Esophagus muscularis mucosa (tissue), 4 donors: ENCODE results near the gene UPF2. TPM values are rescaled to one million over a fixed set of nuclear protein-coding genes. Genes with fewer than 3 reads are reported as not detected.

ENCODE experiments used
- DNase-seq: peaks from one replicate; pipeline ENCODE4 v3.0.0-alpha.2; 2017; ENCODE audit errors: extremely low spot score
- H3K27ac ChIP-seq, 4 donors: fragments of 200-600 bp; sonication (generic); replicated peaks in 1 of 4; 1 replicate in 3 of 4; 2 replicates in 1 of 4; pipeline ENCODE4 v1.5.1; 2016 to 2019; ENCODE audit warnings: mild to moderate bottlenecking in 1 of 4
- H3K27me3 ChIP-seq, 4 donors: fragments of 200-600 bp; sonication (generic); one replicate each; pipeline versions ENCODE4 v1.5.1 to v1.6.0; 2016 to 2019
- H3K36me3 ChIP-seq, 4 donors: fragments of 200-600 bp; sonication (generic); one replicate each; pipeline ENCODE4 v1.5.1; 2016 to 2019
- H3K4me1 ChIP-seq, 4 donors: fragments of 200-600 bp; sonication (generic); one replicate each; pipeline ENCODE4 v1.5.1; 2016 to 2019
- H3K4me3 ChIP-seq, 4 donors: fragments of 200-600 bp; sonication (generic); 1 replicate in 2 of 4; 2 replicates in 2 of 4; pipeline ENCODE4 v1.5.1; 2016 to 2019; ENCODE audit warnings: mild to moderate bottlenecking in 4 of 4, moderate library complexity in 1 of 4
- H3K9me3 ChIP-seq, 4 donors: fragments of 200-600 bp; sonication (generic); 1 replicate in 3 of 4; 2 replicates in 1 of 4; pipeline ENCODE4 v1.5.1; 2016 to 2019
- CTCF ChIP-seq, 3 experiments: fragments of 200-600 bp in 2 of 3; fragments of 450-650 bp in 1 of 3; sonication (generic) in 2 of 3; IDR thresholded peaks; one replicate each; pipeline ENCODE4 v1.5.1; 2017 to 2019; ENCODE audit warnings: antibody characterized with exemption in 3 of 3, mild to moderate bottlenecking in 2 of 3, moderate library complexity in 1 of 3
- EP300 ChIP-seq: sonication (generic); formaldehyde crosslinking; IDR thresholded peaks from one replicate; pipeline ENCODE4 v1.6.1; 2017; ENCODE audit warnings: antibody characterized with exemption
- POLR2A ChIP-seq: fragments of 450-650 bp; IDR thresholded peaks from one replicate; pipeline ENCODE4 v1.6.1; 2017; ENCODE audit warnings: antibody characterized with exemption, moderate library complexity, mild to moderate bottlenecking, low read depth
- POLR2AphosphoS5 ChIP-seq, 2 donors: sonication (generic); formaldehyde crosslinking; IDR thresholded peaks; one replicate each; pipeline ENCODE4 v1.6.1; 2017; ENCODE audit warnings: antibody characterized with exemption in 2 of 2
- WGBS: methylation state at CpG from one replicate; pipeline ENCODE4 v1.1.5; 2018; 5-methylcytosine and 5-hydroxymethylcytosine counted together
- intact Hi-C: fragments of 100-400 bp; cut with DNase I; formaldehyde crosslinking; loops from one replicate; pipeline ENCODE4 v1.15.1; 2023
- total RNA-seq, 4 donors: library from RNA; depleted of rRNA; stranded (reverse); fragments of >200 nt; gene quantifications; one replicate each; pipeline versions ENCODE4 v1.1.0 to v1.2.1, GENCODE V29; 2016

Gene UPF2
- total RNA-seq, 4 donors from 2014 or later, result 26.0 to 38.6 (median 28.0) TPM

DNA sequence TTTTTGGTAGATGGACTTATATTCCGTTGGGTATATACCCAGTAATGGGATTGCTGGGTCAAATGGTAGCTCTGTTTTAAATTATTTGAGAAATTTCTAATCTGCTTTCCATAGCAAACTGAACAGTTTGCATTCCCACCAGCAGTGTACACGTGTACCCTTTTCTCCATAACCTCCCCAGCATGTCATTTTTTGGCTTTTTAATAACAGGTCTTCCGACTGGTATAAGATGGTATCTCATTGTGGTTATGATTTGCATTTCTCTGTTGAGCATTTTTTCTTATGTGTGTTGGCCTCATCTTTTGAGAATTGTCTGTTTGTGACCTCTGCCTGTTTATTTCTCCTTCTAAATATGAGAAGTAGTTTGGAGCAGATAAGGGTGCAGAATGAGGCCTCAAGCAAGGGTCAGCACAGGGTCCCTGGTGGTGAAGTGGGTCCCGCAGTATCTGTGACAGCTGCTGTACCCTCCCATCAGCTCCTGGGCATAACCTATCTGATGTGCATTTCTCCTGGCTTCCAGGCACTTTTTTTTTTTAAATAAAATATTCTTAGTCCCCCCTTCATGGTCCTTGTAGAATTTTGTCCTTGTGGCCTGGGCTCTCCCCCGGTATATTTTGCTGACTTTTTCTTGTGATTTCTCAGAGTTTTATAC, 145.9 kb downstream of the UPF2 start:
- WGBS, result 88% methylated on average over 5 of the region's 5 CpGs
- Histone ChIP-seq H3K9me3 (no peaks in the 10 kb centered on the region), H3K4me1 (no peaks in the 10 kb centered on the region), H3K27ac (no peak overlapping the region), H3K4me3 (no peak overlapping the region), H3K36me3 (no peaks in the 10 kb centered on the region), H3K27me3 (peaks cover 0 to 21% (median 0%) of the 10 kb centered on the region in 4 donors)
- intact Hi-C loops, result no loop called here
- DNase-seq, result no peak
- TF ChIP-seq POLR2A (no peak), CTCF (IDR thresholded peaks at IDR 0.05) (no peak), POLR2AphosphoS5 (IDR thresholded peaks at IDR 0.05) (no peak), EP300 (no peak)

DNA sequence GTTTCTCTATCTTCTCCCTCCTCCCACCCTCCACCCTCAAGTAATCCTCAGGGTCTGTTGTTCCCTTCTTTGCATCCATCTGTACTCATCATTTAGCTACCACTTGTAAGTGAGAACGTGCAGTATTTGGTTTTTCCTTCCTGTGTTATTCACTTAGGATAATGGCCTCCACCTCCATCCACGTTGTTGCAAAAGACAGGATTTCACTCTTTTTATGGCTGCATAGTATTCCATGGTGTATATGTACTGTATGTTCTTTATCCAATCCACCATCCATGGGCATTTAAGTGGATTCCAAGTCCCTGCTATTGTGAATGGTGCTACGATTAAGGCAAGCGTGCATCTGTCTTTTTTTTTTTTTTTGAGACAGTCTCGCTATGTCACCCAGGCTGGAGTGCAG, 147.0 kb downstream of the UPF2 start:
- no peak overlapping the region for H3K4me3 ChIP-seq
- no peak for DNase-seq
- TF ChIP-seq EP300 (no peak), POLR2AphosphoS5 (IDR thresholded peaks at IDR 0.05) (no peak), POLR2A (no peak), CTCF (IDR thresholded peaks at IDR 0.05) (no peak)
- H3K36me3 ChIP-seq, result no peaks in the 10 kb centered on the region
- H3K4me1 ChIP-seq, result no peaks in the 10 kb centered on the region
- 85% methylated on average over 5 of the region's 5 CpGs for WGBS
- no peaks in the 10 kb centered on the region for H3K9me3 ChIP-seq
- intact Hi-C loops, result no loop called here
- H3K27ac ChIP-seq, result no peak overlapping the region
- H3K27me3 ChIP-seq, result peaks cover 0 to 11% (median 0%) of the 10 kb centered on the region in 4 donors

DNA sequence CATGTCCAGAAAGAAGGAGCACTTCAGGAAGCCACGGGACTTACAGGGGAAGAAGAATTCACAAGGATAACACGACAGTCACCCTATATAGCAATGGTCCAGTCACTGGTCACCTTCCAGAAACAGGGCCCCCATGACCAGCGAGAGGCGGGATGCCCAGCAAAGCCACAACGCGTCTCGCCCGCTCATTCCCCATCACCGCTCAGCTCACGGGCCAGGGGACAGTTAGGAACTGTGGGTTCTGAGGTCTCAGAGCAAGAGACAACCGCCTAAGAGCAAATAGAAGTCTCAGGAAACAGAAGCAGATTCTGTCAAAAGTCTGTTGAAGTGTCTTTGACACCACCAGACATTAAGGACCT, 147.5 kb downstream of the UPF2 start:
- intact Hi-C loops, result no loop called here
- WGBS, result 96% methylated on average over 11 of the region's 11 CpGs
- TF ChIP-seq CTCF (IDR thresholded peaks at IDR 0.05), result no peak
- no peak for TF ChIP-seq POLR2A
- no peak for TF ChIP-seq EP300
- TF ChIP-seq POLR2AphosphoS5 (IDR thresholded peaks at IDR 0.05), result no peak
- H3K4me3 ChIP-seq, result no peak overlapping the region
- DNase-seq, result no peak
- no peaks in the 10 kb centered on the region for H3K36me3 ChIP-seq
- H3K4me1 ChIP-seq, result no peaks in the 10 kb centered on the region
- H3K27ac ChIP-seq, result no peak overlapping the region
- H3K27me3 ChIP-seq, result peaks cover 0 to 6% (median 0%) of the 10 kb centered on the region in 4 donors
- no peaks in the 10 kb centered on the region for H3K9me3 ChIP-seq

- no peak overlapping the region for H3K4me3 ChIP-seq
- no peaks in the 10 kb centered on the region for H3K4me1 ChIP-seq
- TF ChIP-seq EP300 (no peak), POLR2A (no peak), CTCF (IDR thresholded peaks at IDR 0.05) (no peak), POLR2AphosphoS5 (IDR thresholded peaks at IDR 0.05) (no peak)
- H3K27me3 ChIP-seq, result peaks cover 0 to 5% (median 0%) of the 10 kb centered on the region in 4 donors
- H3K36me3 ChIP-seq, result no peaks in the 10 kb centered on the region
- no peak overlapping the region for H3K27ac ChIP-seq
- 92% methylated on average over 41 of the region's 47 CpGs for WGBS
- intact Hi-C loops, result no loop called here
- no peaks in the 10 kb centered on the region for H3K9me3 ChIP-seq
- DNase-seq, result no peak
These were observed 148.1 kb downstream of the UPF2 start for GRCh38 chr10:11894381-11895107.
